GM21737 (cell line): ENCODE results near the gene TSTD1.
A peak's percentile ranks its signal among the peaks of the same experiment; 100 is the strongest.

Source experiments
- ATAC-seq: cut with Tn5 transposase; IDR thresholded peaks from one replicate; pipeline ENCODE4 v1.9.1; 2021; ENCODE audit warnings: mild to moderate bottlenecking, moderate library complexity; ENCODE audit not compliant: unreplicated experiment

The TSTD1 gene

GRCh38 chr1:161038523-161039153, at the start of gene TSTD1:
TSS of gene TSTD1 (minus strand) at chr1:161038964. CDS start at chr1:161038889, 75 bp downstream.
- peak; percentile 69 for ATAC-seq

- no peak for ATAC-seq
Measured at GRCh38 chr1:161086457-161086856, 47.7 kb upstream of the TSTD1 start.

- no peak for ATAC-seq
Measured at GRCh38 chr1:161085165-161085564, 46.4 kb upstream of the TSTD1 start.

- no peak for ATAC-seq
Measured at GRCh38 chr1:161084597-161084988, 45.8 kb upstream of the TSTD1 start.

- no peak for ATAC-seq
Measured at GRCh38 chr1:161083748-161084596, 45.2 kb upstream of the TSTD1 start.

- no peak for ATAC-seq
Measured at GRCh38 chr1:161082996-161083747, 44.4 kb upstream of the TSTD1 start.

- no peak for ATAC-seq
Measured at GRCh38 chr1:161082483-161082882, 43.7 kb upstream of the TSTD1 start.

- ATAC-seq, result no peak
Measured at GRCh38 chr1:161081519-161081918, 42.8 kb upstream of the TSTD1 start.

- ATAC-seq, result no peak
Measured at GRCh38 chr1:161080441-161081405, 42.0 kb upstream of the TSTD1 start.

- ATAC-seq, result no peak
Measured at GRCh38 chr1:161079436-161080110, 40.8 kb upstream of the TSTD1 start.

- ATAC-seq, result no peak
Measured at GRCh38 chr1:161077426-161077825, 38.7 kb upstream of the TSTD1 start.

- no peak for ATAC-seq
Measured at GRCh38 chr1:161076410-161076809, 37.6 kb upstream of the TSTD1 start.

GRCh38 chr1:161074676-161075368, 36.1 kb upstream of the TSTD1 start:
- no peak for ATAC-seq

- no peak for ATAC-seq
Measured at GRCh38 chr1:161073474-161074121, 34.8 kb upstream of the TSTD1 start.

- ATAC-seq, result no peak
Measured at GRCh38 chr1:161072751-161073449, 34.1 kb upstream of the TSTD1 start.

- ATAC-seq, result no peak
Measured at GRCh38 chr1:161071886-161072371, 33.2 kb upstream of the TSTD1 start.

- ATAC-seq, result no peak
Measured at GRCh38 chr1:161070761-161071160, 32.0 kb upstream of the TSTD1 start.

GRCh38 chr1:161069731-161070270, 31.0 kb upstream of the TSTD1 start, which contains the start of gene ARHGAP30:
TSS of gene ARHGAP30 (minus strand) at chr1:161069891. CDS start at chr1:161069624, 267 bp downstream.
- ATAC-seq, result peak; percentile 81
